ENCODE results near the gene PACS1.

Gene PACS1

DNA sequence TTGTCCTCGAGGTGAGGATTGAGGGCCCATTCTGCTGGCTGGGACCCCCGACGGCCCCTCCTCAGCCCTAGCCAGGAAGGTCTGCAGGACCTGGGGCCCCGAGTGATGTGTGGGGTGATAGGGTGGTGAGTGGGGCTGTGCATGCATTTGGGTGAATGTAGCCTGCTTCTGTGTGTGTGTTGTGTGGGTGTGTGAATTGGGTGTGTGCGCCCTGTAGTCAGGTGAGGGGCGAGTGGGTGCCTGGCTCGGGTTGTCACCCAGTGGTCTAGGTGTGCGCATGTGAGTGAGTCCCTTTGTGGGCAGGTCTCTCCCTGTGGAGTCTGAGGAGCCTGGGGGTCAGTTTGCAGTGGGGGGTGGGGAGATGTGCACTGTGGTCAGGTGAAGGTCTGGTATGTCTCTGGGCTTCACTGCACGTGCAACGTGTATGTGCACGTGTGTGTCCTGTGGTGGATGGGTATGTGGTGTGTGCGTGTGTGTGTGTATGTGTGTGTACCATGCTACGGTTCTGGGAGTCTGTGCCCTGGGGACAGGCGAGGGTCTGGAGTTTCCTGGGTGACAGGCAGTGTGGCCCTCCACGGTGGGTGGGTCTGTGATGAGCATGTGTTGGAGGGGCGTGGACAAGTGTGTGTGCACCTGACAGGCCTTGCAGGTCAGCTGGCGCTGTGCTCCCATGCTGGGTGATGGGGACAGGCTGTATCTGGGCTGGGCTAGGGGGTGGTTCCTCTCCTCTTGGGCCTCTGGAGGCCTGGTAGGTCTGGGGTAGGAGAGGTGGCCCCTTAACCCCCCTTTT, 222.7 kb downstream of the PACS1 start:
- DNase-seq = no peak

DNA sequence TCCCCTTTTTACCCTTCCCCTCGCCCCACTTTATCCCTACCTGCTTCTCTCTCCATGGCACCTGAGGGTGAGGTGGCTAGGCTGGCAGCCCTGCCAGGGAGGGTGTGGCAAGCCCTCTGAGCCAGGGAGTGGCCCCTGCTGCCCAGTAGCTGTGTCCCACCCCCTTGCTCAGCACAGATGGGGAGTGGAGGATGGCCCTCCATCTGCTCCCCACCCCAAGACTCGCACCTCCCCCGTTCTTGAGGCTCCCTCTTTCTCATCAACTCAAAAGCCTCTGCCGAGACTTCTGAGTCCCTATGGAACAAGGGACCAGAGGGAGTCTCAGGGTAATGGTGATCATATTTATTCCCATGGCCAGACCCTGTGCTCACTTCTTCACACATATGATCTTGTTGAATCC, 223.3 kb downstream of the PACS1 start:
- no peak for DNase-seq

DNA sequence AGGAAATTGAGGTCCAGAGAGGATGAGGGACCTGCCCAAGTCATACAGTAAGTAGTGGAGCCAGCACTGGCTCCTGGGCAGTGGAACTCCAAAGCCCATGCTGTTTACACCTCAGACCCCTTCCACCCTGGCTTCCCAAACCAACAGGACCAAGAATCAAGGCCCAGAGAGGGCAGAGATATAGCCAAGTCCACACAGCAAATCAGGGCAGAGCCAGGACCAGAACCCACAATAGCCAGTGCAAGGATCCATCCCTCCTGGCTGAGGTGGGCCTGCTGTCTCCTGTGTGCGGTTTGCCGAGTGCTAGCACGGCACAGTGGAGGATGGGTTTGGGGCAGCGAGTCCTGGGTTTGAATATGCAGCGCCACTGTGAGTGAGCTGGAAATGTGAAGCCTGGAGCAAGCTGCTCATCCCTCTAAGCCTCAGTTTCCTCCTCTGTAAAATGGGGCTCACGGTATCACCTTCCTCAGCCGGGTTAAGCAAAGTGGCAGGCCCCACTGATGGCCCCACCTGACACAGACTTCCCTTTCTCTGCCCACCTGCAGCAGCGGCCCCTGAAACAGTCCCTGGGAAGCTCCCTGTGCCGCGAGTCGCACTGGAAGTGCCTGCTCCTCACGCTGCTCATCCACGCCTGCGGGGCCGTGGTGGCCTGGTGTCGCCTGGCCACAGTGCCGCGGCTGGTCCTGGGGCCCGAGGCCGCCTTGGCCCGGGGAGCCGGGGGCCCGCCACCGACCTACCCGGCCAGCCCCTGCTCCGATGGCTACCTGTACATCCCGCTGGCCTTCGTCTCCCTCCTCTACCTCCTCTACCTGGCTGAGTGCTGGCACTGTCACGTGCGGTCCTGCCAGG, 223.9 kb downstream of the PACS1 start:
- no peak for DNase-seq
